Gastrocnemius medialis (tissue), 4 donors: Measurements from ENCODE around the gene LGALS3BP.

Experiments
- CTCF ChIP-seq, 5 experiments: fragments of 450-650 bp in 3 of 5; fragments of 200-600 bp in 2 of 5; sonication (generic) in 2 of 5; IDR thresholded peaks in 4 of 5; conservative IDR thresholded peaks in 1 of 5; 1 replicate in 4 of 5; 2 replicates in 1 of 5; pipeline ENCODE4 v1.5.1; 2016 to 2019; ENCODE audit warnings: antibody characterized with exemption in 5 of 5, mild to moderate bottlenecking in 3 of 5, moderate library complexity in 3 of 5
- POLR2A ChIP-seq, 2 donors: fragments of 450-650 bp; IDR thresholded peaks; one replicate each; pipeline ENCODE4 v1.6.1; 2017; ENCODE audit warnings: antibody characterized with exemption in 2 of 2, mild to moderate bottlenecking in 2 of 2, moderate library complexity in 2 of 2

- TF ChIP-seq CTCF (IDR thresholded peaks at IDR 0.05 in 4 of 5, conservative IDR thresholded peaks at IDR 0.05 in 1 of 5) (no peak), POLR2A (IDR thresholded peaks at IDR 0.05) (no peak)
Observed at GRCh38 chr17:79011451-79012147, 31.9 kb upstream of the LGALS3BP start.
